Activated CD4-positive, alpha-beta memory T cell treated with anti-CD3 and anti-CD28 coated beads, Interleukin-2, amount 10 ng/mL, durations not matched to agents 7 days and 5 days (primary cell): ENCODE results near the gene LMBR1L. TPM values are rescaled to one million over a fixed set of nuclear protein-coding genes. Genes with fewer than 3 reads are reported as not detected.
A peak's percentile ranks its signal among the peaks of the same experiment; 100 is the strongest.
"Not testable (repeated sequence)": the region's sequence is repeated elsewhere in the genome, so short reads cannot be mapped to it uniquely, and the experiment has no call there.

Experiments used
- CTCF ChIA-PET: fragments of 350-600 bp; sonication (Branson Sonifier 250); formaldehyde crosslinking; loops from one replicate; lab custom pipeline; 2021; ENCODE audit warnings: antibody characterized with exemption, inconsistent platforms; lab: Charles Lee
- POLR2A ChIA-PET: fragments of 350-600 bp; sonication (Branson Sonifier 250); formaldehyde crosslinking; loops from one replicate; lab custom pipeline; 2021; ENCODE audit warnings: antibody characterized with exemption; lab: Charles Lee
- DNase-seq: peaks from one replicate; pipeline ENCODE4 v3.0.0-alpha.2; 2020
- H3K27ac Mint-ChIP-seq: one replicate; pipeline ENCODE4 v1.8.0; 2021; ENCODE audit warnings: mild to moderate bottlenecking, mixed read lengths
- H3K27me3 Mint-ChIP-seq: one replicate; pipeline ENCODE4 v1.8.0; 2021; ENCODE audit warnings: mixed read lengths
- H3K36me3 Mint-ChIP-seq: one replicate; pipeline ENCODE4 v1.8.0; 2021; ENCODE audit warnings: low read depth, mixed read lengths
- H3K4me1 Mint-ChIP-seq: one replicate; pipeline ENCODE4 v1.8.0; 2021; ENCODE audit warnings: mixed read lengths
- H3K4me3 Mint-ChIP-seq: one replicate; pipeline ENCODE4 v1.8.0; 2021; ENCODE audit warnings: mild to moderate bottlenecking, mixed read lengths
- H3K9me3 Mint-ChIP-seq: one replicate; pipeline ENCODE4 v1.8.0; 2021; ENCODE audit warnings: mixed read lengths
- total RNA-seq, 2 experiments: library from RNA; stranded (reverse); gene quantifications; one replicate each; pipeline ENCODE4 v1.2.3, GENCODE V29; 2021

Gene LMBR1L
- total RNA-seq, 2 experiments from 2014 or later: 82.8 to 85.3 TPM

GRCh38 chr12:49133014-49133413, 22.4 kb upstream of the LMBR1L start:
- H3K27ac Mint-ChIP-seq: peak overlapping the region; percentile 47
- POLR2A ChIA-PET: interaction anchor here (0.9 to 6.7 kb wide), 15 partner anchors 9 to 609 kb away, joined by 3 to 261 read pairs (median 44); partner anchors contain the start of genes LMBR1L, RHEBL1, SPATS2 and TMBIM6
- no peaks in the 10 kb centered on the region for H3K9me3 Mint-ChIP-seq
- H3K4me1 Mint-ChIP-seq: peaks cover 42% of the 10 kb centered on the region
- peak overlapping the region; percentile 92 for H3K4me3 Mint-ChIP-seq
- H3K36me3 Mint-ChIP-seq: peaks cover 31% of the 10 kb centered on the region
- DNase-seq: no peak
- no peaks in the 10 kb centered on the region for H3K27me3 Mint-ChIP-seq
- CTCF ChIA-PET: interaction anchor here (0.6 to 4.1 kb wide), 8 partner anchors 11 to 210 kb away, joined by 3 to 44 read pairs (median 4); partner anchors contain the start of gene TUBA1A

- POLR2A ChIA-PET: interaction anchor here (0.8 to 6.7 kb wide), 43 partner anchors 10 to 610 kb away, joined by 3 to 261 read pairs (median 9); partner anchors contain the start of genes ARF3, DDX23, KANSL2 and KMT2D
Observed at GRCh38 chr12:49131894-49132461, 21.3 kb upstream of the LMBR1L start.

GRCh38 chr12:49131051-49131893, 20.6 kb upstream of the LMBR1L start, which contains the start of gene TUBA1B:
Gene TUBA1B (minus strand): TSS chr12:49131395. CDS start chr12:49131300, 95 bp downstream.
- H3K4me1 Mint-ChIP-seq: peaks cover 54% of the 10 kb centered on the region
- H3K9me3 Mint-ChIP-seq: no peaks in the 10 kb centered on the region
- peaks cover 46% of the 10 kb centered on the region for H3K36me3 Mint-ChIP-seq
- H3K4me3 Mint-ChIP-seq: peak within 1 kb of the TSS; percentile 96
- peak within 1 kb of the TSS; percentile 97 for H3K27ac Mint-ChIP-seq
- no peaks in the 10 kb centered on the region for H3K27me3 Mint-ChIP-seq
- ChIA-PET POLR2A (interaction anchor here (0.7 to 6.7 kb wide), 86 partner anchors 8 to 1120 kb away, joined by 3 to 261 read pairs (median 5); partner anchors contain the start of genes ARF3, DDN, DDX23 and DHH), CTCF (interaction anchor here (0.6 to 4.1 kb wide), 29 partner anchors 9 to 235 kb away, joined by 3 to 44 read pairs (median 4); partner anchors contain the start of genes LMBR1L, RHEBL1, TROAP and TUBA1A)
- DNase-seq: peak; percentile 92

More at GRCh38 chr12:49131894-49132461, 21.3 kb upstream of the LMBR1L start:
- Mint-ChIP-seq H3K27ac (peak overlapping the region; percentile 94), H3K36me3 (peaks cover 41% of the 10 kb centered on the region), H3K4me1 (peaks cover 53% of the 10 kb centered on the region), H3K9me3 (no peaks in the 10 kb centered on the region), H3K4me3 (peak overlapping the region; percentile 92), H3K27me3 (no peaks in the 10 kb centered on the region)
- no peak for DNase-seq
- CTCF ChIA-PET: interaction anchor here (0.6 to 4.1 kb wide), 15 partner anchors 12 to 191 kb away, joined by 3 to 44 read pairs (median 8); partner anchors contain the start of genes LMBR1L, RHEBL1, TROAP and TUBA1A

- Mint-ChIP-seq H3K27ac (peak overlapping the region; percentile 97), H3K27me3 (no peaks in the 10 kb centered on the region), H3K4me1 (peaks cover 54% of the 10 kb centered on the region), H3K36me3 (peaks cover 50% of the 10 kb centered on the region), H3K4me3 (peak overlapping the region; percentile 96), H3K9me3 (no peaks in the 10 kb centered on the region)
- ChIA-PET POLR2A (interaction anchor here (0.7 to 6.7 kb wide), 80 partner anchors 8 to 1121 kb away, joined by 3 to 261 read pairs (median 5); partner anchors contain the start of genes DDN, DDX23, DHH and KANSL2), CTCF (interaction anchor here (0.6 to 4.1 kb wide), 35 partner anchors 9 to 236 kb away, joined by 3 to 44 read pairs (median 4); partner anchors contain the start of genes LMBR1L, RHEBL1, TROAP and TUBA1A)
- peak; percentile 92 for DNase-seq
Observed at GRCh38 chr12:49130151-49131050, 19.8 kb upstream of the LMBR1L start.

GRCh38 chr12:49129332-49130150, 18.9 kb upstream of the LMBR1L start:
- Mint-ChIP-seq H3K27me3 (no peaks in the 10 kb centered on the region), H3K4me3 (peak overlapping the region; percentile 96), H3K9me3 (no peaks in the 10 kb centered on the region), H3K27ac (peak overlapping the region; percentile 97), H3K36me3 (peaks cover 50% of the 10 kb centered on the region), H3K4me1 (peaks cover 54% of the 10 kb centered on the region)
- ChIA-PET CTCF (interaction anchor here (0.7 to 4.1 kb wide), 17 partner anchors 8 to 151 kb away, joined by 3 to 44 read pairs (median 4); partner anchors contain the start of genes LMBR1L, RHEBL1, TUBA1A and WNT1), POLR2A (interaction anchor here (0.8 to 6.7 kb wide), 35 partner anchors 10 to 438 kb away, joined by 3 to 261 read pairs (median 11); partner anchors contain the start of genes DDN, DDX23, DHH and KMT2D)
- no peak for DNase-seq

- H3K36me3 Mint-ChIP-seq: peaks cover 50% of the 10 kb centered on the region
- POLR2A ChIA-PET: interaction anchor here (0.8 to 6.7 kb wide), 13 partner anchors 11 to 195 kb away, joined by 3 to 74 read pairs (median 4); partner anchors contain the start of genes DHH, LMBR1L, RHEBL1 and TROAP
- H3K9me3 Mint-ChIP-seq, H3K27me3 Mint-ChIP-seq, H3K27ac Mint-ChIP-seq, DNase-seq: not testable (repeated sequence)
- CTCF ChIA-PET: interaction anchor here (0.8 to 1.2 kb wide), 3 partner anchors 17 to 60 kb away, joined by 3 read pairs; partner anchors contain the start of genes LMBR1L and RHEBL1
- peaks cover 43% of the 10 kb centered on the region for H3K4me1 Mint-ChIP-seq
- H3K4me3 Mint-ChIP-seq: peak overlapping the region; percentile 37
Observed at GRCh38 chr12:49127971-49128370, 17.3 kb upstream of the LMBR1L start.

GRCh38 chr12:49126852-49127763, 16.5 kb upstream of the LMBR1L start:
- peak overlapping the region; percentile 17 for H3K27ac Mint-ChIP-seq
- DNase-seq: no peak
- CTCF ChIA-PET: interaction anchor here (0.8 to 1.2 kb wide), 4 partner anchors 7 to 61 kb away, joined by 3 read pairs; partner anchors contain the start of genes LMBR1L and RHEBL1
- H3K36me3 Mint-ChIP-seq: peaks cover 50% of the 10 kb centered on the region
- H3K9me3 Mint-ChIP-seq: no peaks in the 10 kb centered on the region
- H3K4me3 Mint-ChIP-seq: peak overlapping the region; percentile 37
- peaks cover 35% of the 10 kb centered on the region for H3K4me1 Mint-ChIP-seq
- H3K27me3 Mint-ChIP-seq: no peaks in the 10 kb centered on the region
- POLR2A ChIA-PET: interaction anchor here (0.6 to 6.7 kb wide), 15 partner anchors 10 to 210 kb away, joined by 3 to 74 read pairs (median 4); partner anchors contain the start of genes C1QL4, DHH, LMBR1L and RHEBL1

- Mint-ChIP-seq H3K4me1 (no peaks in the 10 kb centered on the region), H3K27ac (no peak overlapping the region), H3K9me3 (no peaks in the 10 kb centered on the region), H3K27me3 (peaks cover 3% of the 10 kb centered on the region), H3K36me3 (peaks cover 4% of the 10 kb centered on the region), H3K4me3 (no peak overlapping the region)
- CTCF ChIA-PET: interaction anchor here (0.7 kb wide), 1 partner anchor 9 kb away, joined by 3 read pairs; no protein-coding TSS in a partner anchor
- DNase-seq: no peak
- POLR2A ChIA-PET: interaction anchor here (1.0 to 4.4 kb wide), 2 partner anchors 10 to 13 kb away, joined by 3 to 43 read pairs; partner anchors contain the start of gene TUBA1B
Observed at GRCh38 chr12:49121047-49121696, 10.5 kb upstream of the LMBR1L start.

GRCh38 chr12:49111206-49111605, 559 bp upstream of the LMBR1L start:
- Mint-ChIP-seq H3K27ac (peak overlapping the region; percentile 82), H3K27me3 (peaks cover 2% of the 10 kb centered on the region)

More at GRCh38 chr12:49111206-49111605, 559 bp upstream of the LMBR1L start:
- CTCF ChIA-PET: interaction anchor here (1.0 to 5.8 kb wide), 17 partner anchors 9 to 124 kb away, joined by 3 to 46 read pairs (median 5); partner anchors contain the start of genes DHH, RHEBL1 and TUBA1B
- Mint-ChIP-seq H3K9me3 (no peaks in the 10 kb centered on the region), H3K36me3 (peaks cover 10% of the 10 kb centered on the region), H3K4me1 (peaks cover 29% of the 10 kb centered on the region), H3K4me3 (peak overlapping the region; percentile 88)
- POLR2A ChIA-PET: interaction anchor here (1.0 to 6.7 kb wide), 12 partner anchors 9 to 77 kb away, joined by 3 to 132 read pairs (median 8); partner anchors contain the start of genes DHH, RHEBL1, TUBA1A and TUBA1B
- DNase-seq: no peak
